K562 (cell line): Measurements from ENCODE around the gene KCNN4. TPM values are rescaled to one million over a fixed set of nuclear protein-coding genes. Genes with fewer than 3 reads are reported as not detected.
A peak's percentile ranks its signal among the peaks of the same experiment; 100 is the strongest.

Experiments used
- BDP1 ChIP-seq: IDR thresholded peaks from 3 replicates; pipeline ENCODE4 v1.6.1; 2011; ENCODE audit not compliant: insufficient read length, insufficient read depth
- HMGN3 ChIP-seq: IDR thresholded peaks from 2 replicates; pipeline ENCODE4 v1.6.1; 2011; ENCODE audit warnings: borderline replicate concordance, low read depth, mild to moderate bottlenecking, mixed read lengths, low read length; ENCODE audit not compliant: insufficient read length; ENCODE audit errors: extremely low read depth
- MTA1 ChIP-seq: fragments of 450-650 bp; IDR thresholded peaks from 2 replicates; pipeline ENCODE4 v1.6.1; 2017; ENCODE audit warnings: borderline replicate concordance
- NFYB ChIP-seq: IDR thresholded peaks from 2 replicates; pipeline ENCODE4 v1.6.1; 2011; ENCODE audit warnings: mild to moderate bottlenecking, moderate library complexity; ENCODE audit not compliant: insufficient read length; ENCODE audit errors: extremely low read depth
- PBX2 ChIP-seq, 2 experiments: IDR thresholded peaks in 1 of 2; conservative IDR thresholded peaks in 1 of 2; 2 replicates each; pipeline ENCODE4 v1.6.1; 2016; ENCODE audit warnings: low read depth in 2 of 2, mild to moderate bottlenecking in 1 of 2, missing compliant biosample characterization in 1 of 2, missing genetic modification characterization in 1 of 2, moderate library complexity in 1 of 2
- PHB2 ChIP-seq: fragments of 450-650 bp; IDR thresholded peaks from 2 replicates; pipeline ENCODE4 v1.6.1; 2017; ENCODE audit warnings: low read depth
- PRMT5 ChIP-seq: sonication (generic); formaldehyde crosslinking; IDR thresholded peaks from 2 replicates; pipeline ENCODE4 v1.5.0; 2020; ENCODE audit warnings: missing genetic modification reagents
- RBM17 ChIP-seq: fragments of 200-400 bp; formaldehyde crosslinking; IDR thresholded peaks from 2 replicates; pipeline ENCODE4 v1.6.1; 2017; ENCODE audit warnings: low read depth, mild to moderate bottlenecking, low read length, borderline replicate concordance
- RREB1 ChIP-seq: fragments of 250-450 bp; sonication (Bioruptor Pico); IDR thresholded peaks from 2 replicates; pipeline ENCODE4 v1.4.0; 2020
- SNIP1 ChIP-seq: fragments of 450-650 bp; IDR thresholded peaks from 2 replicates; pipeline ENCODE4 v1.7.1; 2017; ENCODE audit warnings: low read depth, mild to moderate bottlenecking
- TAF1 ChIP-seq: IDR thresholded peaks from 2 replicates; pipeline ENCODE4 v1.6.1; 2011; ENCODE audit warnings: mild to moderate bottlenecking, low read length, moderate library complexity; ENCODE audit not compliant: insufficient read depth, control insufficient read depth, severe bottlenecking; ENCODE audit errors: extremely low read depth
- TARDBP ChIP-seq: fragments of 450-650 bp; IDR thresholded peaks from 2 replicates; pipeline ENCODE4 v1.6.1; 2016
- ZNF197 ChIP-seq: fragments of 200-800 bp; sonication (Bioruptor generic); IDR thresholded peaks from 2 replicates; pipeline ENCODE4 v1.6.1; 2016; ENCODE audit warnings: low read depth, missing genetic modification characterization, missing compliant biosample characterization
- ZNF398 ChIP-seq: fragments of 250-450 bp; sonication (Bioruptor Pico); IDR thresholded peaks from 2 replicates; pipeline ENCODE4 v1.8.0; 2021; ENCODE audit warnings: moderate library complexity, mild to moderate bottlenecking, inconsistent platforms
- ZNF551 ChIP-seq: fragments of 250-450 bp; sonication (Bioruptor Pico); IDR thresholded peaks from 2 replicates; pipeline ENCODE4 v1.5.0; 2021; ENCODE audit warnings: mild to moderate bottlenecking, moderate library complexity
- ZNF57 ChIP-seq: fragments of 450-650 bp; formaldehyde crosslinking; IDR thresholded peaks from 2 replicates; pipeline ENCODE4 v1.4.0; 2020; ENCODE audit warnings: mild to moderate bottlenecking, moderate library complexity
- ZZZ3 ChIP-seq: fragments of 450-650 bp; IDR thresholded peaks from 2 replicates; pipeline ENCODE4 v1.6.1; 2016; ENCODE audit warnings: antibody characterized with exemption, mild to moderate bottlenecking, moderate library complexity
- polyA plus RNA-seq, 8 experiments: library from polyadenylated mRNA; depleted of rRNA in 4 of 8; stranded (reverse) in 5 of 8; unstranded in 3 of 8; fragments of >200 nt; fragmentation: Nextera tagmentation in 2 of 8; fragmentation: Illumina TruSeq in 1 of 8; extraction: Ambion mirVana in 2 of 8; extraction: Trizol in 1 of 8; gene quantifications; 2 replicates each; pipeline versions ENCODE4 v1.2.1 to v1.2.3, GENCODE V29; 2011 to 2014; ENCODE audit warnings: inconsistent platforms in 1 of 8, missing spikeins in 1 of 8
- total RNA-seq, 7 experiments: library from RNA; depleted of rRNA in 6 of 7; stranded (reverse); fragments of >200 nt in 6 of 7; fragmentation: Illumina TruSeq in 2 of 7; extraction: Trizol in 2 of 7; gene quantifications; 2 replicates each; pipeline versions ENCODE4 v1.2.1 to v1.2.3, GENCODE V29; 2011 to 2021; ENCODE audit warnings: low replicate concordance in 1 of 7

KCNN4 gene
- total and polyA plus RNA-seq, 9 of the 15 experiments (the other 6 are each of a cell fraction or from before 2014, with no cell fraction given), result 0.53 to 37.7 (median 25.9) TPM

GRCh38 chr19:43774103-43774939, 6.5 kb downstream of the KCNN4 start (continued):
- peak; percentile 83; the same call in 1 of the 2 replicates for TF ChIP-seq MTA1
- peak; percentile 88 for TF ChIP-seq ZNF197
- no peak; the same call in 1 of the 2 replicates for TF ChIP-seq RBM17
- peak; percentile 77 for TF ChIP-seq TAF1
- TF ChIP-seq HMGN3, result peak; percentile 100
- peak; percentile 82 for TF ChIP-seq PHB2
- no peak for TF ChIP-seq PRMT5 (CRISPR knock-in tag)
- no peak for TF ChIP-seq ZZZ3
- TF ChIP-seq NFYB, result no peak
- no peak for TF ChIP-seq PBX2 (CRISPR knock-in tag; IDR thresholded peaks at IDR 0.05; ENCODE audit: low read depth)
- TF ChIP-seq PBX2 (tag; conservative IDR thresholded peaks at IDR 0.05; ENCODE audit: low read depth), result no peak
- TF ChIP-seq ZNF57 (CRISPR knock-in tag), result no peak
- TF ChIP-seq ZNF398, result no peak
- no peak for TF ChIP-seq BDP1
- TF ChIP-seq TARDBP, result peak; percentile 81
- no peak for TF ChIP-seq SNIP1
- no peak for TF ChIP-seq ZNF551 (CRISPR knock-in tag)
- peak; percentile 69; the same call in 1 of the 2 replicates for TF ChIP-seq RREB1
